PC-9 (cell line): ENCODE results near the gene HLA-DOA.

Experiments
- EZH2 ChIP-seq: fragments of 200-600 bp; sonication (generic); IDR thresholded peaks from 2 replicates; pipeline ENCODE4 v1.8.0; 2017; ENCODE audit warnings: antibody characterized with exemption, low read depth
- TF ChIP-seq, protein P1 (sequence below): fragments of 200-600 bp; sonication (generic); conservative IDR thresholded peaks from 2 replicates; pipeline ENCODE4 v1.6.1; 2017; ENCODE audit warnings: mixed run types, antibody characterized with exemption, mild to moderate bottlenecking, moderate library complexity

DNA sequence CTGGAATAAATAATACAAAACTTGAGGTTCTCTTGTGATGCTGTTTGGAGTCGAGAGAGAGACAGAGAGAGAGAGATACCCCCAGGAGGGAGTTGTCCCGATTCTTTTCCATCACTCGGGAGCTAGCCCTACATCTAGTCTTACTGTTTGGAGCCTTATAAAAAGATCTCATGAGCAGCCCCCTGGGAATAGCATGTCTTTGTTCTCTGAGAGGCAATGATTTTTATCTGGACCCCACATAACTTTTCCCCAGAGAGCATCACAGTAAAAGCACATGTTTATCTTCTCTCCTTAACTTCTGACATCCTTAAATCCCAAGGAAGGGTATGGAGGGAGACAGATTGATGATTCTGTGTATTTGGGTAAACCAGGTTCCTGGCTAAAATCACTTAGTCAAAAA is 20.9 kb upstream of the HLA-DOA start:
- TF ChIP-seq, protein P1, sequence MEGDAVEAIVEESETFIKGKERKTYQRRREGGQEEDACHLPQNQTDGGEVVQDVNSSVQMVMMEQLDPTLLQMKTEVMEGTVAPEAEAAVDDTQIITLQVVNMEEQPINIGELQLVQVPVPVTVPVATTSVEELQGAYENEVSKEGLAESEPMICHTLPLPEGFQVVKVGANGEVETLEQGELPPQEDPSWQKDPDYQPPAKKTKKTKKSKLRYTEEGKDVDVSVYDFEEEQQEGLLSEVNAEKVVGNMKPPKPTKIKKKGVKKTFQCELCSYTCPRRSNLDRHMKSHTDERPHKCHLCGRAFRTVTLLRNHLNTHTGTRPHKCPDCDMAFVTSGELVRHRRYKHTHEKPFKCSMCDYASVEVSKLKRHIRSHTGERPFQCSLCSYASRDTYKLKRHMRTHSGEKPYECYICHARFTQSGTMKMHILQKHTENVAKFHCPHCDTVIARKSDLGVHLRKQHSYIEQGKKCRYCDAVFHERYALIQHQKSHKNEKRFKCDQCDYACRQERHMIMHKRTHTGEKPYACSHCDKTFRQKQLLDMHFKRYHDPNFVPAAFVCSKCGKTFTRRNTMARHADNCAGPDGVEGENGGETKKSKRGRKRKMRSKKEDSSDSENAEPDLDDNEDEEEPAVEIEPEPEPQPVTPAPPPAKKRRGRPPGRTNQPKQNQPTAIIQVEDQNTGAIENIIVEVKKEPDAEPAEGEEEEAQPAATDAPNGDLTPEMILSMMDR: no peak
- TF ChIP-seq EZH2: no peak
